NCI-H524 treated with DMSO at 0.1 percent for 48 hours (cell line): ENCODE data around the gene IPO9.
"Not testable (repeated sequence)": the region's sequence is repeated elsewhere in the genome, so short reads cannot be mapped to it uniquely, and the experiment has no call there.

Experiments used
- DNase-seq: peaks from one replicate; lab custom pipeline; 2025; lab: John Stamatoyannopoulos, UW

IPO9 gene

DNA sequence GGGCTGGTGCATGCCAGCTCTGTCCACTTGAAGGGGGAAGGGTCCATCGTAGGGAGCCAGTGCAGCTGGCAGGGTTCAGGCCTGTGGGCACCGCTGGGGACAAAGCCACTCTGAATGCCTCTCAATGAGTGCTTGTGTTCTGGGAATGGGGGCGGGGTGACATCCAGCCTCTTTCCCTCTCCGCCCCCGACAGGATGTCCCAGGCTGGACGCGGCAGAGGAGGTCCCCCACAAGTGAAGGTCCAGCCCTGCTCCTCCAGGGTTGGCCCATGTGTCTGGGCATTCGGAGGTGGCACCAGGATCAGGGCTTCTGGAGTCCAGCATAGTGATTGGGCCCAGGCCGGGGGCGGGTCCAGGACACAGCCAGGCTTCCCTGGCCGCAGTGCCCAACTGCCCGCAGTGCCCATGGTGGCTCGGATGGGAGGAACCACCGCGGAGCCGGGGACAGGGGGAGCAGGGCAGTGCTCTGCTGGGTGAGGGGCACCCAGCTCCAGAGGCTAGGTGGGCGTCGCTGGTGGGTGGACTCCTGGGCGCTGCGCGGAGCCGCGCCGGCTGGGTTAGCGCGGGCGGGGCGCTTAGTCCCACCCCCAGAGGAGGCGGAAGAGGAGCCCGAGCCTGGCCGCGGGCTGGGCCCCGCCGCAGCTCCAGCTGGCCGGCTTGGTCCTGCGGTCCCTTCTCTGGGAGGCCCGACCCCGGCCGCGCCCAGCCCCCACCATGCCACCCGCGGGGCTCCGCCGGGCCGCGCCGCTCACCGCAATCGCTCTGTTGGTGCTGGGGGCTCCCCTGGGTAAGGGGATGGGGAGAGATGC lies 59.5 kb downstream of the IPO9 start, which contains the start of gene SHISA4:
TSS of gene SHISA4 (plus strand) at position 617 of the 808 bp plus-strand sequence. CDS start at position 714, 97 bp downstream.
- no peak for DNase-seq

DNA sequence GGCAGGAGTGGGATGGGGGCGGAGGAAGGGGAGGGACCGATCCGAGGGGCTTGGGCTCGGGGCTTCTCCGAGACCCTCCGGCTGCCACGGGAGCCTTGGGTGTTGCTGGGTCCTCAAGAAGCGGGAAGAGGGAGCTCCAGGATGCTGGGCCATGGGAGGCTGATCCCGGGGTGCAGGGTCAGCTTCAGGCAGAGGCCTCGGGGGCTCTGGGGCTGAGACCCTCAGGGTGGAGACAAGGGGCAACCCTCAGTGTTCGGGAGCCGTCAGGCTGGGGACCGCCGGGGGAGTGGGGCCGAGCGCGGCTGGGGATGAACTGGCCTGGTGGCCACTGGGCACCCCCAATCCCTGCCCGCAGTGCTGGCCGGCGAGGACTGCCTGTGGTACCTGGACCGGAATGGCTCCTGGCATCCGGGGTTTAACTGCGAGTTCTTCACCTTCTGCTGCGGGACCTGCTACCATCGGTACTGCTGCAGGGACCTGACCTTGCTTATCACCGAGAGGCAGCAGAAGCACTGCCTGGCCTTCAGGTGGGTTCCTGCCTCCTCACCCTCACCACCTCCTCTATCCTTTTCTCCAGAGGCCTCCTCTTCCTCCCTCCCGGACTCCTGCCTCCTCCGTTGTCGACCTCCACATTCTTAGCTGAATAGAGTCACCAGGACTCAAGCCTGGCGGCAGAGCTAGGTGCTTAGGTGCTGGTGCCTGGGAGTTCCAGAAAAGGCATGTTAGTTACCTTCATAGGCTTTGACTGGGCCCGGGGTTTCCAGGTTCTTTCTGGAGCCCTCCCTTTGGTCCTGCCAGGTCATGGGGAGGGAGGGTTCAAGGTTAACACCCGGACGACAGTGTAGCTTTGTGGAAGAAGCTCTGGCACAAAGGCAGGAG lies 60.4 kb downstream of the IPO9 start:
- DNase-seq, result no peak

DNA sequence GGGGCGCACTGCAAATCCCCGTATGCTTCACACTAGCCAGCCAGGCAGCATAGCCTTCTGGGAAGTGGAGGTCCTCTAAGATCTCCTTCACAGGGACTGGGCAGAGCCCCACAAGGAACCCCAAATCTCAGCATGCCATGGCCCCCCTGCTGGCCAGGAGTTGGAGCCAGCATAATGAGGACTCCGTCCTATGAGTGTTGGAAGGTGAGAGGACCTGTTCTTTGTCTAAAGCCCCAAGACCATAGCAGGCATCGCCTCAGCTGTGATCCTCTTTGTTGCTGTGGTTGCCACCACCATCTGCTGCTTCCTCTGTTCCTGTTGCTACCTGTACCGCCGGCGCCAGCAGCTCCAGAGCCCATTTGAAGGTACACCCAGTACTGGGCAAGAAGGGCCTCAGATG lies 61.3 kb downstream of the IPO9 start:
- DNase-seq, result no peak

DNA sequence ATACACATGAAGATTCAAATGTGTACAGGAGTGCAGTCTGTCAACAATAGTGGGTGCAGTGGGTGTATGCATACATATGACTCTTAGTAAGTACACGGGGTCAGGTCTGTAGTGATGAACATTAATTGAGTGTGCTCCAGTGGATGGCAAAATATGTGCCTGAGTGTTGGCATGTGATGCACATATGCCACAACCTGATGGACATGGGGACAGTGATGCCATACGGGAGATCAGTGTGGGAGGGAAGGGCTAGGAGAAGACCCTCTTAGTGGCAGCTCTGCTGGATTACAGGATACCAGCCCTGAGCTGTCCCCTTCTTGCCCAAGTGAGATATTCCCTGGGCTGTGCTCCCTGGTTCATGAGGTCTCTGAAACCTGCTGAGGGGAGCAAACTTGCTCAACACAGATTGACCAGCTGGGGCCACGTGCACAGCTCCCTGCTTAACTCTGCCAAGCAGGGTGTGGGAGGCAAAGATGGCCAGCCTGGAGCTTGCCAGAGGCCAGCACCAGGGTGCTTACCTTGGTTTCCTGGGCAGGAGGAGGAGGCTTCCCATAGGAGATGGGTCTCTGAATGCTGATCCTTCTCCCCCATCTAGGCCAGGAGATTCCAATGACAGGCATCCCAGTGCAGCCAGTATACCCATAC lies 62.0 kb downstream of the IPO9 start:
- DNase-seq, result no peak

DNA sequence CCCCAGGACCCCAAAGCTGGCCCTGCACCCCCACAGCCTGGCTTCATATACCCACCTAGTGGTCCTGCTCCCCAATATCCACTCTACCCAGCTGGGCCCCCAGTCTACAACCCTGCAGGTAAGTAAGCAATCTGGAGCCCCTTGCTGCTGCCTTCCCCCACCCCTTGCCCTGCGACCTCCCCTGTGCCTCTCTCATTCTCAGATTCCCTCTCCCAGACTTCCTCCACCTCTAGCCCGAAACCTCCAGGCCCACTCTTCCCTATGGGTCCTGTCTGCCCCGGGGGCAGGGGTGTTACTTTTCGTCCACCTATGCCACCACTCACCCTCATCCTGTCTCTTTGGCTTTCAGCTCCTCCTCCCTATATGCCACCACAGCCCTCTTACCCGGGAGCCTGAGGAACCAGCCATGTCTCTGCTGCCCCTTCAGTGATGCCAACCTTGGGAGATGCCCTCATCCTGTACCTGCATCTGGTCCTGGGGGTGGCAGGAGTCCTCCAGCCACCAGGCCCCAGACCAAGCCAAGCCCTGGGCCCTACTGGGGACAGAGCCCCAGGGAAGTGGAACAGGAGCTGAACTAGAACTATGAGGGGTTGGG lies 62.6 kb downstream of the IPO9 start:
- DNase-seq, result no peak

DNA sequence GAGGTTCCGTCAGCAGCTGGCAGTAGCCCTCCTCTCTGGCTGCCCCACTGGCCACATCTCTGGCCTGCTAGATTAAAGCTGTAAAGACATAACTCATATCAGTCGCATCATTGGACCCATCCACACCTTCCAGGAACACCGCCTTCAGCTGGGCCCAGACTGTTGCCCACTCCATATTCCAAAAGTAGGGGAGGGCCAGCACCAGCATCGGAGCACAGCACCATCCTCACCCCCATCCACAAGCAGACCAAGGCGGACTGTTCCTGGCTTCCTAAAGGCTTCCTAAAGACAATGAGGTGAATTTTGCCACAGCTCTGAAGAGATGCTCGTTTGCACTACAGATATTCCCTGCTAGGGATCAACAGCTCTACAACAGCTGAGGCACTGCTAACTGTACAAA lies 63.3 kb downstream of the IPO9 start:
- DNase-seq, result no peak

DNA sequence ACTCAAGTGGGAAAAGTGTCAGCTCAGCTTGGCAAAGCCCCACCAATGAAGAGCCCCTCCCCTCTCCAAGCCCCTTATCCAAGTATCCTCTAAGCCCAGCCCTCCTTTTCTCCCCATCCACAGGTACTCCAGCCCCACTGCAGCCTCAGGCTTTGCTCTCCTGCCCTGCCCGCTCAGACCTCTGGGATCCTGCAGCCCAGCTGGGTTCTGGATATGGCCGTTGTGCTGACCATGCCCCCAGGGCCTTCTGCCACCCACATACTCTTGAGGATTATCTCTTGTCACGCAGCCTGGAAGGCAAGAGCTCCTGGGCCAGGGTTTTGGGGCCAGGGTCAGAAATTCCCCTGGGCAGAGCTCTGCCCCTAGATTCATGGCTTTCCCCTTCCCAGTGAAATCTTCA lies 64.5 kb downstream of the IPO9 start:
- no peak for DNase-seq

DNA sequence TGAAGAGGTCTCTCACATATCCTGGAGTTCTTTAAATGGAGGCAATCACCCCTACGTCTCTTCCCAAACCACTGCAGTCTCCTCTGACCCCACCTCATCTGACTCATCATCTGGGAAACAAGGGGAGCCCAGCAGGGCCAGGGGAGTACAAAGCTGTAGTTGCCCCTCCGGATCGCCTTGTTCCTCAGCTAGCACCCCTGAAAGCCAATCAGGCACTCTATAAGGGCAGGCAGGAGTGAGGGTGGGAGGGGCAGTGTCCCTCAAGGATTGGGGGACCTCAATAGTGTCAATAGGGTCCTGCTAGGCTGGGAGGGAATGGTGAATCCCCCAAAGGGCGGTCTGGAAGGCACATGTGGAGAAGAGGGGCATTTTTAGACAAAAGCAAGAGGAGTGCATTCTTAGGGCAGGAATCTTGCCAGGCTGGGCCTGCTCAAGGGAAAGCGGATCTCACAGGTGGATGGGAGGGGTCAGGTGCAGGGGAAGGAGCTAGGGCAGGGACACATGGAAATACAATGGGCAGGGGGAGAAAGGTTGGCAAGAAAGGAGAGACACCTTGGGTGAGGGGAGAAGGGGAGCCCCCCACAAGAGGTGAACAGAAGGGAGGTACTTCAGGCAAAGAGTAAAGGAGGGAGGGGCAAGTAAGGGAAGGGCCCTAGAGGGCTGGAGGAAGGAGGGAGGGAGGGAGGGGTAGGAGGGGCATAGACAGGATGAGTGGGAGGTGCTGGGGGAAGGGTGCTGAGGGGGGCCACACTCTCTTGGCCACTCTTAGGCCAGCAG lies 65.6 kb downstream of the IPO9 start:
- no peak for DNase-seq

DNA sequence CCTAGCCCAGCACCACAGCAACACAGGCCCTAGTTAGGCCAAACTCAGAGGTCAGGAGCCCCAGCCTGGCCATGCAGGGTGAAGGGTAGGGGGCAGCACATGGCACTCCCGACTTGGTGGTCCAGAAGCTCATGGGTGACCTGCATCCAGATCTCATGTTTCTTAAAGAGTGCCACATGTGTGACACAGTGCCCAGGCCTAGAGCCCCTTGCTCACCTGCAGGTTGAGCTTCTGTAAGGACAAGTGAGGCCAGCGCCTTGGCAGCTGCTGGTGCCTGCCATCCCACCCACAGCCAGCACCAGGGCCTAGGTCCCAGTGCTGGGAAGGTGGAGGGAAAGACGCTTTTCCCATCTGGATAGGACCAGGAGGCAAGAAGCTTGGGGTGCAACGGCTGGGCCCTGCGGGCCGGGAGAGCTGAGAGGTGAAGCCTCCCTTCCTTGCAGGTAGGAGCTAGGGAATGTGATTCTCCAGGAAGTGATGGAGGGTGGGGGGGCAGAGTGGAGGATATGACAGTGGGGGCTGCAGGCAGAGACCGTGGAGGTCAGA lies 66.2 kb downstream of the IPO9 start:
- no peak for DNase-seq

DNA sequence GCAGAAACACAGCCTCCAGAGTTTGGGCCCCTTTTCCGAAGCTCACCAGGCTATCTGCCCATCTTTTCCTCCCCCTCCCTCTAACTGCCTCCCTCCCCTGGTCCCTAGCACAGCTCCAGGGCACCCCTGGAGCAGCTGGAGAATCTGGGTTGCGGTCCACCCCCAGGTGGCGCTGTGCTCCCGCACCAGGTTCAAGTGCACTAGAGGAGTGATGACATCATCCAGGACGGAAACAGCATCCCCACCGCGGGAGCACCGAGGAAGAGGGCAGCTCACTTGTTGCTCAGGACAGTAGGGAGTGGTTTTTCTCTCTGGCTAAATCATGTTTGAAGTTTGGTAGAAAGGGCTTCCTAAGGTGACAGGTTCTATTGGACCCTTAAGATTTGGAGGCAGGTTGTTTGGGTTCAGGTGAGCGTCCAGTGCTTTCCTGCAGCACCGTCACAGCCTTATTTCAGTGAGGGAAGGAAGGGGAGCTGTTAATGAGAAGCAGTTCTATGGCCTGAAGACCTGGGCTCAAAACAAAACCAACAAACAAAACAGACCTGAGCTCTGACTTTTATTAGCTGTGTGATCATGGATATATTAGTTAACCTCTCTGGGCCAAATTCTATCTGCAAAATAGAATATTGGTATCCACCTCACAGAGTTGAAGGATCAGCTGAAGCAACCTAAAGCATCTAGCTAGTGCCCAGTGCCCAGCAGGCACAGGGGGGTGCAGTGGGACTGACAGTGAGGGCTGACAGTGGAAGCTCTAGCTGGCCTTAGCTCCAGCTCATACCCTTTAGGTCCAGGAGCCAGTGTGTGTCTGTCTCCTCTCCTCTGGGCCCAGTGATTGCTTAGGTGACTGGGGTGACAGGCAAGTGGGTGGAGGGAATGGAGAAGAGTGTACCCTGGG lies 67.2 kb downstream of the IPO9 start:
- DNase-seq, result no peak

DNA sequence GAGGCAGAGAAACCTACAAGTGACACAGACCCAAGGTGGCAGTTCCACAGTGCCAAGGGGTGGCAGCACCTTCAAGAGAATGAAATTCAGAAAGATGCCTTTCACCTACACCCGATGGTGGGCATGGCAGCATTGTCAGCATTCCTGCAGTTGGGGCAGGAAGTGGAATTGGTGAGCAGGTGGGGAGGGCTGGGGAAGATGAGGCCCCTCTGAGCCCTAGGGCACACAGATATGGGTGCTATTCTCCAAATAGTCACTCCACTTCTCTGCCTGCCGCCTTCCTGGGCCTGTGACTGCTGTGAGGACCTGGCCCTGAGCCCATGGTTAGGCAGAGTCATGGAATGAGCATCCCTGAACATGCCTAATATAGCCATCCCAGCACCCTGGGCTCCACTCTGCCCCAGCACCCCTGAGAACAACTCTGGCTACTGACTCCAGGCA lies 68.0 kb downstream of the IPO9 start:
- no peak for DNase-seq

DNA sequence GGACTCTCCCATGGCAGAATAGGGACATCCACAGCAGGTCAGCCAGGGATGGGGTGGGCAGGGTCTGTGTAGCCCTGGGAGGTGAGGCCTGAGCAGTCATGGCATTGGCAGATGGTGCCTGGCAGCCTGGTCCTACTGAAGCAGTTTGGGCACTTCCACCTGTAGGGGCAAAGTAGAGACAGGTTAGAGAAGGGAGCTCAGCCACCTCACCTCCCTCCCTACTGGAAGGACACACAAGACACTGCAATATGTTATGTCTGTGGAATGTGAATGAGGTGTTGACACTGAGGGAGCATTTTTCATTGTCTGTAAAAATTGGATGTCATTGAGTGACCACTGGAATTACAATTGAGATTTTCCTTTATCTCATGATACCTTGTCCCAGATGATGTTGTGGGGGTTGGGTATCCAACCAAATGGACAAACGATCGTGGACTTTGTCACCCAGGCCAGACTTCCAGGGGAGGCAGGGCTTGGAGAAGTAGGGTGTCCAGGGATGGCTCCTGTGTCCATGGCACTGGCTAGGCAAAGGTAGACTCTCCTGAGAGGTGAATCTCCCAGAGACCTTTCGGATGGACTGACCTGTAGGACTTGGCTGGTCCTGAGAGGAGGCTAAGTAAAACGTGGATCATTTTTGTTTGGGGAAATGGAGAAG lies 69.4 kb downstream of the IPO9 start:
- DNase-seq, result no peak

DNA sequence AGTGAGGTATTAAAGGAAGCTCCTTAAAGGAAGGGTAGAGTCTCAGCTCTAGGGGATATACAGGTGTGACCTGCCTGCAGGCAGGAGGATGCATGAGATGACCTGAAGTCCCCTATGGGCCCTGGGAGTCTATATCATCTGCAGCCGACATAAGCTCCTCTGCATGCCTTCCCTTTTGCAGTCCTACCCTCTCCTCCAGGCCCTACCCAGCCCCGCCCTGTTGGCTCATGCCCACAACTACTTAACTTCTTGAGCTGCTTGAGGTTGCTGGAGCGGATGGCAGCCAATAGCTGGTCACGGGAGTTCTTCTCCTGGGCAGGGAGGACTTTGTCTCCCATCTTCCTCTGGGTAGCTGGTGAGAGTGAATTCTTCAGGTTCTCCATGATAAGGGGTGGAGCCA lies 70.0 kb downstream of the IPO9 start:
- DNase-seq, result no peak

DNA sequence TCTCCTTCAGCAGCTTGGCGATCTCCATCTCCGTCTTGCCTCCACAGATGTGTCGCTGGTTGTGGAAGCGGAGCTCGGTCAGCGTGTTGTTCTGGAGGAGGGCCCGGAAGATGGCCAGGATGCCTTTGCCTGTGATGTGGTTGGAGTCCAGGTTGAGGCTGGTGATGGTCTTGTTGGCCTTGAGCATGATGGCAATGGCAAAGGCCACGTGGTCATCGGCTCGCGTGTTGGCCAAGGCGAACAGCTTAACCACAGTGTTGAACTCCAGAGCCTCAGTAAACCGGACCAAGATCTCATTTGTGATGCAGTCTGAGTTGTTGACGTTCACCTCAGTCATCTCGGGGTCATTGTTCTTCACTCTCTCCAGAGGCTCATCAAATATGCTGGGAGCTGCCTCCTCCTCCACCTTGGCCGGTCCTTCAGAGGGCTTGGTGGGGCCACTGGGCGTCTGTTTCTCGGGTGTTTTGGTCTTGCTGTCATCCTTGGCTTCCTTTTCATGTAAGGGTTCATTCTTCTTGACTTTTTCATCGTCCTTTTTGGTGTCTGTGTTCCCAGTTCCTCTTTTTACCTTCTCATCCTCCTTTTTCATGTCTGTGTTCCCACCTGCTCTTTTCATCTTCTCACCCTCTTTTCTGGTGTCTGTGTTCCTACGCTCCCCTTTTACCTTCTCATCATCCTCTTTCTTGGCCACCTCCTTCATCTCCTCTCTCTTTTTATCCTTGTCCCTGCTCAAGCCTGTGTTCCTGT lies 70.9 kb downstream of the IPO9 start:
- no peak for DNase-seq

DNA sequence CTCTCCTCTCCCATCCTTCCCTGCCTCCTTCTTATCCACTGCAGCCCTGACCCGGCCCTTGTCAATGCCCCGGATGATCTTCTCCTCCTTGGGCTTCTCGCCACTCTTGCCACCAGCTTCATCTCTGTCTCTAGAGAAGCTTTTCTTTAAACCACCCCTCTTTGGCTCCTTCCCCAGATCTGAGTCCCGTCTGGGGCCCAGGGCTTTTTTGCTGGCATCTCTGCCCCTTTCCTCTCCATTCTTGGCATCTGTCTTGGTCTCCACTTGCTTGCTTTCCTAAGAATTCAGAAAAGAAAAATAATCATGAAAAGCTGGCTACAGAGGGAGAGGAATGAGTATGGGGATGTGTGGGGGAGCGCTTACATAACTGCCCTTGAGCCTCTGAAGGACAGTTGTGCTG lies 71.5 kb downstream of the IPO9 start:
- no peak for DNase-seq

DNA sequence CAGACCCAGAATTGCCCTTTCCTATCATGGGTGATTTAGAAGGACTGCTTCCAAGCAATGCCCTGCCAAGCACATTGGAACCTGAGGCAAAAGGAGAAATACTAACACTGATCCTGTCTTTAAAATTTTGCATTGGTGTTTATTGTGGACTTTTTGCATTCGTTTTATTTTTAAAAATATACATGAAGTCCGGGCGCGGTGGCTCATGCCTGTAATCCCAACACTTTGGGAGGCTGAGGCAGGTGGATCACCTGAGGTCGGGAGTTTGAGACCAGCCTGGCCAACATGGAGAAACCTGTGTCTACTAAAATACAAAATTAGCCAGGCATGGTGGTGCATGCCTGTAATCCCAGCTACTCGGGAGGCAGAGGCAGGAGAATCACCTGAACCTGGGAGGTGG lies 72.1 kb downstream of the IPO9 start:
- not testable (repeated sequence) for DNase-seq

DNA sequence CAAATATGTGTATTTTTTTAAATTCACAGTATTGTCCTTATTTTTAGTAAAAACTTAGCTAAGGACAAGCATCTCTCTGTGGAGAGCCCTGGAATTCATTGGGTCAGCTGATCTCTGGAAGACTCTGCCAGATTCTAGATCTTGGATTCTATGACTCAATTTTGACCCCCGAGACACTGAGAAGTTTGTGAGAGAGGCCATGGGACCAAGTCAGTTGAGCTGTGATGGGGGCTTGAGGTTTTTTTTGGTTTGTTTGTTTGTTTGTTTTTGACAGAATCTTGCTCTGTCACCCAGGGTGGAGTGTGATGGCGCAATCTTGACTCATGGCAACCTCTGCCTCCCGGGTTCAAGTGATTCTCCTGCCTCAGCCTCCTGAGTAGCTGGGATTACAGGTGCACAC lies 73.2 kb downstream of the IPO9 start:
- DNase-seq, result no peak

DNA sequence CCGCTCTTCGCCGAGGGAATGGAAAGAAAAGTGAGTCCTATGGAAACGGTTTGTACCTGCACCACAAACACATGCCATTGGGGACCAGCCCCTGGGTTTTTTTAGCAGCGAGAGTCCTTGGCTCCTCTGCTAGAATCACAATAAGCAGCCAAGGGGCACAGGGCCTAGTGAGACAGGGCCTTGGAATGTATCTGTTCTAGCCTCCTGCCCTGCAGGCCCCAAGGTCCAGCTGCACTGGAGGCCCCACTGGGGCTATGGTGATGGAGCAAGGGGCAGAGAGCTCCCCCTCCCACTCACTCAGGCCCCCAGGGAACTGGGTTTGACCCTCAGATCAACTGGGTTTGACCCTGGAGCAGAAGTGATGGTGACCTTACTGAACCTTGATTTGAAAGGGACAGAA lies 74.2 kb downstream of the IPO9 start:
- no peak for DNase-seq

DNA sequence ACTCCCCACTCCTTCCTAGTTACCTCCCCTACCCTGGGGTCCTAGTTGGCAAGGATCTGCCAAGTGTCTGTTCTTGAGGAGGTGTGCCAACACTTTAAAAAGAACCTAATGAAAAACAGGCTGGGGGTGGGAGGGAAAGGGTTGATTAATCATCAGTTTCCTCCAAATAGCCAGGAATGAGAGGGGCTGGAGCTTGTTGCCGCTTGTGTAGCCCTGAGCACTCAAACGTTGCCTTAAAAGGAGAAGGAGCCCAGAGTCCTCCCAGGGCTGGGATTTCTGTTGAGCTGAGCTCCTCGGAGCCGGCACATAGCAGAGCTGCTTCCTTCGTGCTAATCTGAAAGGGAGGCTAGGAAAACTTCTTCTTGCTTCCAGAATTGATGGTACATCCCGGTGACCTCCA lies 75.6 kb downstream of the IPO9 start:
- no peak for DNase-seq
